Stomach (tissue), 4 donors: ENCODE measurements around the gene CAPS.

Experiments
- EP300 ChIP-seq: sonication (generic); formaldehyde crosslinking; IDR thresholded peaks from one replicate; pipeline ENCODE4 v1.6.1; 2017; ENCODE audit warnings: antibody characterized with exemption
- POLR2A ChIP-seq, 4 donors: fragments of 450-650 bp; IDR thresholded peaks; one replicate each; pipeline ENCODE4 v1.6.1; 2016; ENCODE audit warnings: antibody characterized with exemption in 4 of 4, control low read depth in 2 of 4, mild to moderate bottlenecking in 1 of 4, moderate library complexity in 1 of 4

GRCh38 chr19:5899728-5900526 is 14.1 kb upstream of the CAPS start:
- TF ChIP-seq POLR2A (IDR thresholded peaks at IDR 0.05) (no peak), EP300 (no peak)
